Neural cell (in vitro differentiated cells): ENCODE data around the gene CREB3L4.

Source experiments
- CTCF ChIP-seq: fragments of 450-650 bp; IDR thresholded peaks from 2 replicates; pipeline ENCODE4 v1.5.1; 2014; ENCODE audit warnings: antibody characterized with exemption, mild to moderate bottlenecking, moderate library complexity; ENCODE audit not compliant: poor library complexity, severe bottlenecking
- EP300 ChIP-seq: fragments of 450-650 bp; conservative IDR thresholded peaks from 2 replicates; pipeline ENCODE4 v1.6.1; 2014; ENCODE audit warnings: antibody characterized with exemption, mild to moderate bottlenecking, moderate library complexity; ENCODE audit not compliant: poor library complexity, severe bottlenecking
- EZH2 ChIP-seq: fragments of 200-600, 300-800 bp; shearing (Covaris generic), sonication (generic); IDR thresholded peaks from 2 replicates; pipeline ENCODE4 v1.6.1; 2014; ENCODE audit warnings: antibody characterized with exemption, low read length, borderline replicate concordance, mild to moderate bottlenecking; ENCODE audit not compliant: insufficient read depth, poor library complexity, severe bottlenecking
- POLR2AphosphoS5 ChIP-seq: IDR thresholded peaks from 2 replicates; pipeline ENCODE4 v1.6.1; 2012
- RAD21 ChIP-seq: fragments of 450-650 bp; conservative IDR thresholded peaks from 2 replicates; pipeline ENCODE4 v1.6.1; 2014; ENCODE audit warnings: antibody characterized with exemption, mild to moderate bottlenecking, moderate library complexity
- TAF1 ChIP-seq: IDR thresholded peaks from 2 replicates; pipeline ENCODE4 v1.6.1; 2012; ENCODE audit warnings: low read depth

- TF ChIP-seq POLR2AphosphoS5 (no peak), CTCF (no peak), TAF1 (no peak), EZH2 (no peak), EP300 (no peak), RAD21 (no peak)
Measured at GRCh38 chr1:153938996-153939395, 28.7 kb upstream of the CREB3L4 start.
